ENCODE data around the gene QSER1.
A peak's percentile ranks its signal among the peaks of the same experiment; 100 is the strongest.
"Not testable (repeated sequence)": the region's sequence is repeated elsewhere in the genome, so short reads cannot be mapped to it uniquely, and the experiment has no call there.

Gene QSER1

DNA sequence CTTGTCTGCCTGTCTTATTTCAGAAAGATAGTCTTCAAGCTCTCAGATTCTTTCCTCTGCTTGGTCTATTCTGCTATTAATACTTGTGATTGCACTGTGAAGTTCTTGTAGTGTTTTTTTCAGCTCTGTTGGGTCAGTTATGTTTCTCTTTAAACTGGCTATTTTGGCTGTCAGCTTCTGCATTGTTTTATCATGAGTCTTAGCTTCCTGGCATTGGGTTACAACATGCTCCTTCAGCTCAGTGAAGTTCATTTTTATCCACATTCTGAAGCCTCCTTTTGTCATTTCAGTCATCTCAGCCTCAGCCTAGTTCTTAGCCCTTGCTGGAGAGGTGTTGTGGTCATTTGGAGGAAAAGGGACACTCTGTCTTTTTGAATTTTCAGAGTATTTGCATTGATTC is 107.6 kb downstream of the QSER1 start:
- peak; percentile 72 to 76 for DNase-seq (ENCODE audit: low read depth in 2 of 2)

DNA sequence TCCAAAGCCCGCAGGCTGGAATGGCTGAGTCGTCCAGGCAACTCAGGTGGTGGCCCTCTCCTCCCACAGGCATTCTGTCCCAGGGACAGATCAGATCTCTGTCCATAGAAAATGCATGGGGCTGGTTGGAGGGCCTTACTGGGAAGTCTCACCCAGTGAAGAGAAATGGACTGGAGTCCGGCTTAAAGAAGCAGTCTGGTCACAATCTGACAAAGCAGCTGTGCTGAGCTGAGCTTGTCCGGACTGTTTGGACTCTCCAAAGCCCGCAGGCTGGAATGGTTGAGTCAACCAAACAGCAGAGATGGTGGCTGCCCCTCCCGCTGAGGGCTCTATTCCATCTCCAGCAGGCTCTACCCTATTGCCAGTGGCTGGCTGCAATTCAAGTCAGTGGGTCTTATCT is 108.7 kb downstream of the QSER1 start:
- DNase-seq (ENCODE audit: low read depth in 2 of 2) = no peak

DNA sequence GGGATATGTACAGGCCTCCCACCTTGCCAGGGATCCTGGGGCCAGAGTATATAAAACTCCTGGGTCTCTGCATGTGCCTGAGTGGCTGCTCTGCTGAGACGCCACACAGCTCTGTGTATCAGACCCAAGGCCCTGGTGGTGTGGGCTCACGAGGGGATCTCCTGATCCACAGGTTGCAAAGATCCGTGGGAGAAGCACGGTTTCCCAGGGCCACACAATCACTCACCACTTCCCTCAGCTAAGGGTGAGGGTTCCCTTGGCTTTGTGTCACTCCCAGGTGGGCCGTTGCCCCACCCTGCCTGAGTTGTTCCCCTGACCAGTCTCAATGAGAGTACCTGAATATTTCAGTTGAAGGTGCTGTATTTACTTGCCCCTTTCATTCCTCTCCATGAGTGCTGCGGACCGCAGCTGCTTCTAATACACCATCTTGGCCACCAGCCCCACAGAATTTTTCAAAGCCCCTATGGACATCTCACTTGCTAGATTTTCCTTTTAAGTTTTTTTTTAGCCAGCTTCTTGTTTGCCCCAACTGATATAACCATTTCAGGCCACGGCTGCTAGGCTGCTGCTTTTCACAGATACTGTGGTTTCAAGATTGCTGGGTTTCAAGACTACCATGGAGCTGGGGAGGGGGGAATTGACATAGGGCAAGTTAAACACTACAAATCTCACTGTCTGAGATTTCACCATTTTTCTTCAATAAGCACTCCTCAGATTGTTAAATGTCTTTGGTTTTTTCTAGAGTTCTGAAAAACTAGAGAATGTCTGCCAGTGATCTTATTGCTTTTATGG is 109.3 kb downstream of the QSER1 start:
- no peak for DNase-seq (ENCODE audit: low read depth in 2 of 2)

DNA sequence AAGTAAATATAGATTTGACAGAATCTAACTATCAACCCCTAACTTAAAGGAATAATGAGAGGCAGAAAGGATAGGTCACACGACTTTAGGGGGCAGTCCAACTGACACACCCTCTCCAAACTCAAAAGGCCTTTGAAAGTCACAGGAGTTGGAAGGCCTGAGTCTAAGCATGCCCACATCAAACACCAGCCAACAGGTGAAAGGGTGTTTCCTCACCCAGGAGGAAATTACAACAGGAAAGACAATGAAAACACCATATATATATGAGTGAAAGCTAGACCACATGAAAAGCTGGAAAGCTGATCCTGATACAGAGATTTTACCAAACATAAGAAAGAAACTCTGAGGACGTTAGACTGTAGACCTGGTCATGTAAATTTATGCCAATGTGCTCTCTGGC is 112.6 kb downstream of the QSER1 start:
- no peak for DNase-seq (ENCODE audit: low read depth in 2 of 2)

GRCh38 chr11:33006010-33006409 is 113.4 kb downstream of the QSER1 start:
- no peak for DNase-seq (ENCODE audit: low read depth in 2 of 2)

GRCh38 chr11:33013755-33014154 is 121.1 kb downstream of the QSER1 start:
- no peak for DNase-seq (ENCODE audit: low read depth in 2 of 2)

GRCh38 chr11:33015621-33016551 is 123.3 kb downstream of the QSER1 start, which contains the start of gene DEPDC7:
Gene DEPDC7, plus strand, starts transcription at chr11:33015878. Its CDS starts 78 bp downstream, at chr11:33015956.
- DNase-seq (ENCODE audit: low read depth in 2 of 2) = peak; percentile 75 to 77

DNA sequence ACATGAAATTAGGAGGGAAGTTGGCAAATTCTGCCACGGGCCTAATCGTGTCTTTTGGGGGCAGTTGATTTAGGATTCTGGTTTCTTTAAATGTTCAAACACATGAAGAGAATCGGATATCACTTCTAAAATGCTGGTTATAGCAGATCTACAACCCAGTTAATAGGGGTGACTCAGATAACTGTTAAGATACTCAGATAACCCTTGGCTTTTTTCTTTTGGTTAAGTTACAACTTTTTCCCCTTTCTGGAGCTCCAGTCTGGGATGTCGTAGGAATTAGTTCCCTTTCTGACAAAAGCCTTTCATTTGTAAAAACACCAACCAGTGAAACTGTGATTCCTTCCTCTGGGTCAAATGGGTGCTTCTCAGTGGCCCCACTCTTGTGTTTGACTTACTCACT is 124.0 kb downstream of the QSER1 start:
- no peak for DNase-seq (ENCODE audit: low read depth in 2 of 2)

DNA sequence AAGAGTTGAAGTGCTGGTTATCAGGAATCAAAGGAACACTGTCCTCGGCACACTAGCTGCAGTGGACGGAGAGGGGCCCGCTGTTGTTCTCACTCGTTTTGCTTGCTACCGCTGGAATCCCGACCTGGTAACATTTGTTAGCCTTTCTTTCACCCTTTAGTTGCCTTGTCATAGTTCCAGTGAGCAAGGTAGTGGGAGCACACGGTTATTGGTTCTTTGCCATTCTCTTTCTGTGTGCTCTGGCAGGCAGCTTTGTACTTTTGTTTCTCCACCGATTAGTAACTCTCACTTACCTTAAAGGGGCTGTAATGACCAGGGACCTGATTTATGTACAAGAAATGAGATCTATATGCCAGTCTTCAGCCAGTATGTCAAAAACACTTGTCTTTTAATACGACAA is 124.9 kb downstream of the QSER1 start:
- DNase-seq (ENCODE audit: low read depth in 2 of 2) = no peak

DNA sequence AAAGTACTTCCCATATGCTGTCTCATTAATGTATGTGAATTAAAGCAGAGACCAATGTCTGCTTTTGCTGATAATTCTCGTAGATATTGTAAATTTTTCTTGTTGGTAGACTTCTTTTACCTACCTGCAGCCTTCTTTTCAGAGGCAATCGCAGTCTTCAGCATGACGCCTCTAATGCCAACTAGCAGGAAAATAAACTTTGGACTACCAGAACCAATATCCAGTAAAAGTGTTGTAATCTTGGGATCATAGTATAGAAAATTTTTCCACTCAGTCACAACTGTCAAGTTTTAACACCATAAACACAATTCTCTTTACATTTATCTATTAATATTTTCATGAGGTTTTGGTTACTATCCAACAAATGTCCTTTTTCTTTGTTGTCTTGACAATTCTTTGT is 125.4 kb downstream of the QSER1 start:
- no peak for DNase-seq (ENCODE audit: low read depth in 2 of 2)

DNA sequence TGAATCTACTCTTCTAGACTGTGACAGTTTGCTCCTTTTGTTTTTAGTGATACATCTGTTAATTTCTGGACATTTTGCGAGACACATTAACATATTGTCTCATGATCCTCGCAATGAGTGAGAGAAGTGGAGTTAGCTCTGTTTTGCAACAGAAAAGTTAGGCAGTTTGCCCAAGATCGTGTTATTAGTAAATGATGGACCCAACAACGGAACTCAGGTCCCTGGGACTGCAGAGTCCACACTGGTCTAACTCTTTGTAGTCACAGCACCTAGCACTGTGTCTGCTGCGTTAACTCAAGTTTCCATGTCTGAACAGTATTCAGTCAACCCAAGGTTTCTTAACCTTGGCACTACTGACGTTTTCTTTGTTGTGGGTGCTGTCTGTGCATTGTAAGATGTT is 126.2 kb downstream of the QSER1 start:
- no peak for DNase-seq (ENCODE audit: low read depth in 2 of 2)

DNA sequence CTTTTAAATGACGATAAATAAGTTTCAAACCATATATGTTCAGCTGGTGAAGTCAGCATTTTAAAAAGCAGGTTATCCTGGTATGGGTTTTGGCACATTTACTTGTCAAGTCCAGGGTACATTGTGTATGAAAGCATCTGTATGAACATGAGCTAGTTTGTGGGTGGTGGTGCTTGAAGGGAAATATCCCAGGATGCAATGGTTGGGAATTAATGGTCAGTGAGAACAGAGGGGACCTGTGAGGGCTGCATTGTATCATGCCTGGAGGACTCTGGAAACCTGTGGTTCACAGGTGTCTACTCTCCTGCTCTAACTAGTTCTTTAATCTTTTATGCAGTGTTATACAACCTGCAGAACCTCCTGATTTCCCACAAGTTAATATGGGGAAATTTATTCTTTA is 128.9 kb downstream of the QSER1 start:
- DNase-seq (ENCODE audit: low read depth in 2 of 2) = no peak

DNA sequence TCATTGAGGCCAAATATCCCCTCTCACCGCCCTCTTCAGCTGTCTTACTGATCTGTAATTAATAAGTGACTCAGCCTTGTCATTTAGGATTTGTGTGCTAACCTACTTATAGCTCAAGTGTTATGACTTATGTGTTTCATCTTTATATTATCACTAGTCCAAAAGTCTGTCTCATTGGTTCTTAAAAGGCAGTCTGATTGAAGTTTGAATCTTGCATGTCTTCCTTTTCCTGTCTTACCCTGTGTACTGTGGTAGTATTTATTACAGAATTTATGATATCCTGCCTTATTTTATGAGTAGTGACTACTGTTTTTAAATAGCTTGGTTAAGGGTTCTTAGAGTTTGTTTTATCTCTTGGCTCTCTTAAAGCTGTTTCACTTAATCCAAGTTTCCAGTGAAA is 129.3 kb downstream of the QSER1 start:
- no peak for DNase-seq (ENCODE audit: low read depth in 2 of 2)

- DNase-seq (ENCODE audit: low read depth in 2 of 2) = no peak
Measured at GRCh38 chr11:33025339-33025722, 132.7 kb downstream of the QSER1 start.

DNA sequence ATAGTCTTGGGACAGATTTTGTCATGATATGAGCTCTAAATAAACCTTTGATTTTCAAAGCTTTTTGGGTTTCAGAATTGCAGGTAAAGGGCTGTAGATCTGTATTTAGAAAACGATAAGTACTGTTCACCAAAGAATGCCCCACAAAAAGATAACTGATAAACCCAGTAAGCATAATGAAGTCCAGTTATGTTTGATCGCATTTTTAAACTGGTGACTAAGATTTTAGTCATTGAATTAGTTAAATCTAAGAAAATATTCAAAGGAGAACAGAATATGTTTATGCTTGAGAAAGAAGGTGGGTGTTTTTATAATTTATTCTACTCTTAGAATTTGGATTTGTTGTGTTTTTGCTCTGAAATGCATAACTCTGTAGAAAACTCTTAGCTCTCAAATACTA is 134.6 kb downstream of the QSER1 start:
- DNase-seq (ENCODE audit: low read depth in 2 of 2) = no peak

- DNase-seq (ENCODE audit: low read depth in 2 of 2) = peak in 1 of 2 experiments; percentile 11
Measured at GRCh38 chr11:33027846-33028536, 135.4 kb downstream of the QSER1 start.

- no peak for DNase-seq (ENCODE audit: low read depth in 2 of 2)
Measured at GRCh38 chr11:33028537-33028914, 135.9 kb downstream of the QSER1 start.

- not testable (repeated sequence) for DNase-seq (ENCODE audit: low read depth in 2 of 2)
Measured at GRCh38 chr11:33029218-33029617, 136.6 kb downstream of the QSER1 start.

Data from fibroblast of skin of left quadriceps (primary cell).